DMS114 treated with DMSO at 0.1 percent for 48 hours (cell line): ENCODE results near the gene ZNF692.

Experiments
- DNase-seq: peaks from one replicate; lab custom pipeline; 2025; ENCODE audit not compliant: unreplicated experiment; lab: John Stamatoyannopoulos, UW

ZNF692 gene

GRCh38 chr1:248825573-248825908, 33.3 kb downstream of the ZNF692 start:
- no peak for DNase-seq

DNA sequence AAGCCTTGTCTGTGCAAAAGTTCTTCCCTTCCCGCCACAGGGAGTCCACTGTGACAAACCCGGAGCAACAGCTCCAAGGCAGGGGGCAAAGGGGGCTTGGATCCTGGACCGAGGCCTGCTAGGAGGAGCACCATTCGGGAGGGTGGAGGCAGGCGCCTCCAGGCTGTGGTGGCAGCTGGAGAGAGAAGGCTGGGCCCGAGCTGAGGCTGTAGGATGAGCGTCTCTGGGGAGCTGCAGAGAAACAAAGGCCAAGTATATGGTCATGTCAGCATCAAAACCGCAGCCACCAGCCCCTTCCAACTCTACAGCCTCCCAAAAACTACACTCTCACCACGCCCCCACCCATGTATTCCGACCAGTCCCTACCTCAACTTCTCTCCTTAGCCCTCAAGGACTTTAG, 33.7 kb downstream of the ZNF692 start:
- no peak for DNase-seq

- no peak for DNase-seq
These were observed 34.2 kb downstream of the ZNF692 start for GRCh38 chr1:248824701-248825100.

- DNase-seq = no peak
These were observed 34.6 kb downstream of the ZNF692 start for GRCh38 chr1:248824301-248824700.

DNA sequence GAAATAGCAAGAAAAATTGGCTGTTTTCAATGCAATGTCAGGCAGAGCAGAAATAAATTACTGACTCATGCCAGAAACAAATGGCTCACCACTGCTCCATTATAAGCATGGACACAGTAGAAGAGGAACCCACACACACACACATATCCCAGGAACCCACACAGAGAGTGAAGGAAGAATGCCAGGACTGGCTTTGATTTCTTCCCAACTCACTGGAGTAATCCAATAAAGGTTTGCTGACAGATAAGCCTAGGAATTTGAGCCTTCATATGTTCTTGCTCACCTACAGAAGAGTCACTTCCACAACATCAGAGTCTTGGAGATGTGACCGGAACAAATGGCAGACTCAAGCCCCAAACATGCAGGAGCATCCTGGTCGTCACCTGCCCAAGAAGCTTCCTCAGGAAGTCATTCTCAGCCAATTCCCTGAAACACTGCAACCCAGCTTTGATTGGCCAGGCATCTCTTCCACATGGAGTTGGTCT, 35.3 kb downstream of the ZNF692 start:
- DNase-seq = no peak

- DNase-seq = no peak
These were observed 36.5 kb downstream of the ZNF692 start for GRCh38 chr1:248822148-248823032.

DNA sequence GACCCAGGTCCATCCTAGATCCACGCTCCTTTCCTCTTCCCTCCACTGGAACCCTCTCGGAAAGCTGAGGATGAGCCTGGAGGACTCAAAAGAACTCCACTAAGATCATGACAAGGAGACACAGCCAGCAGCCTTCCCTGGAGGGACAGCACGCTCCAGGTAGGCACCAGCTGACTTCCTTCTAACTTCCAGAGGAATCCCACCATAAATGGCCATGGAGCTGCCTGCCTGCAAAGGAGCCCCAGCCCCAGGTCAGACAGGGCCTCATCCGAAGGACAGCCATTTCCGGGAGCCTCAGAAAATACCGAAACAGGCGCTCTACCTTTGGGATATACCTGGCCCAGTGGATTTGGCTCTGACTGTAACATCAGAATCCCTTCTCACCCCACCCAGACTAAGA, 37.2 kb downstream of the ZNF692 start:
- DNase-seq = no peak

- no peak for DNase-seq
These were observed 37.8 kb downstream of the ZNF692 start for GRCh38 chr1:248821101-248821500.

DNA sequence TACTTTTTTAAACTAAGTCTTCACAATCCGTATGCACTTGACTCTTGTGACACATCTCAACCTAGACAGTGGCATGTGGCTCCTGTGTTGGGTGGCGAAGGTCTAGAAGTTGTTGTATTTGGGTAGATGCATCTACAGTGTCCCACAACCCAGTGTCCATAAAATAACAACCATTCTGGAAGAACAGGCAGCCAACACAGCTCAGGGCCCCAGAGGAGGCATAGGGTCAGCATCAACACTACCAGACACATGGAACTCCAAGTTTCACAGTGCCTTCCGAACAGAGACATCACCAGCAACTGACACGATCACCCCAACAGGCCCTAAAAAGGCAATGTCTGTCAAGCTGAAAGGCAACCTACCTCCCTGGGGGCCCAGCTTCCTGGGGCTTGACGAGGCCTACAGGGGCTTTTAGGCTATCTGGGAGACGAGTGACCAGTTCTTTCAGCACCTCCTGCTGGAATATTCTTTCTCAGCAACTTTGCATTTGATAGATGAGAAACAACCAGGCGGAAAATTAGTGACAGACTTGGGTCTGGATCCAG, 38.8 kb downstream of the ZNF692 start:
- DNase-seq = no peak

GRCh38 chr1:248818505-248819374, 40.1 kb downstream of the ZNF692 start:
- no peak for DNase-seq

GRCh38 chr1:248817065-248817464, 41.8 kb downstream of the ZNF692 start:
- no peak for DNase-seq

DNA sequence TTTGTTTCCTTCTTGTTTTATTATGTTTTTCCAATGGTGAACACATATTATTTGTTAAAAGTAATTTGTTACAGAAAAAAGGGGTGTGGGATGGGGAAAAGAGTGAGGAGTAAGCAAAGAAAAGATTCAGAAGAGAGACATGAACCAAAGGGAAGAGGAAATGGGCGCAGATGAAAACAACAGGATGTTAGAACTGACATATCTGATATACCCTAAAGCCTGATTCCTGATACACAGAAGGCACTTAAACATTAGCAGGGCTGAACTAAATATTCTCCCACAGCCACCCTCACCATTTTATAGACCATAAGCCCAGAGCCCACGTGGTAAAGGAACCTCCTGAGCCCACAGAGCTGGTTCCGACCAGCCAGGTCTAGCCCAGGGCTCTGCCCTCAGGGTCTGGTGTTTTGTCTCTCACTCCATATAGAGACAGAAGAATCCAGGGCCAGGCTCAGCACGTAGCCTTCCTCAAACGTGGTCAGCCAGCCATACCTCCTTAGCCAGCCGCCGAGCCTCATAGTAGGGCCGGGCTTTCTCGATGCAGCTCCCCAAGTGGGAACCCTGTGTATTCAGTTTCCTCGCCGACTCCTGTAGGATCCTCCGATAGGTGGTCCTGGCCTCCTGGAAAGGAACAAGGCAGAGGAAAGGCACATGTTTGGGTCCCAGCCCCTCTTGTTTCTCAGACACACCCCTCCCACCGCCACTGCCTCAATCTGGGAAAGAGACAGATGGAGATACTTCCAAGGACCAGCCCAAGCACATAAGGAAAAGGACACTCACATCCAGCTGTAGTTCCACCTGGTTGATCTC, 42.6 kb downstream of the ZNF692 start:
- DNase-seq = no peak

- no peak for DNase-seq
These were observed 43.4 kb downstream of the ZNF692 start for GRCh38 chr1:248815407-248816034.

DNA sequence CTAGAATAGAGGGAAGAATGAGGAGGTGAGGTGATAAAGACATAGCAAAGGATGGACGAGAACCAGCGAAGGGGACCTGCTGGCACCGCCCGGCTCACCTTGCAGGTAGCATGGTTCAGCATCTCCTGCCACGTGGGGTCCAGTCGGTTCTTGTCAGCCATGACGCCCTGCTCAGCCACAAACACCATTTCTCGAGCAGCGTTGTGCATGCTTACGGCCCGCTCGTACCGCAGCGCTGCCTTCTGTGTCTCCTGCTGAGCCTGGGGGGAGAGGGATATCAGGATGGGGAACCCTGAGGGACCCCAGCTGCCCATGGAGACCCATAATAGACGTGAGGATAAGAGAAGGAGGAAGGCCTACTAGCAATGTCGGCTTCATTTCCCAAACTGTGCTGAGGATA, 44.5 kb downstream of the ZNF692 start:
- no peak for DNase-seq

DNA sequence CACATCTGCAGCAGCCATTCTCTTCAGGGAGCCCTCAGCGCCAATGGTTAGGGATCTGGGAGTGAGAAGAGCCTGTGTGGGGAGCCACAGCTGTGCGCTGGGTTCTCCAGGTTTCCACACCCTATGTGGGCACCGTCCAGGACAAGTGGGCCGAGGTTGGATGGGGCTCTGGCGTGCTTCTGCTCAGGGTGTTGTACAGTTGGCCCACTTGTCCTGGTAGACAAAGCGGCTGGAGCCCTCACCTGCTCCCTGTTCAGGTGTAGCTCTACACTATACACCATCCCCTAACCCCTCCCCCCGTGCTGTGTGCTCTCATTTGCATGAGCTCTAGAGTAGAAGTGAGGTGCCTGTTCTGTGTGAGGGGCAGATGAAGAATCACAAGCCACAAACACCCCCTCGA, 45.3 kb downstream of the ZNF692 start:
- DNase-seq = no peak

DNA sequence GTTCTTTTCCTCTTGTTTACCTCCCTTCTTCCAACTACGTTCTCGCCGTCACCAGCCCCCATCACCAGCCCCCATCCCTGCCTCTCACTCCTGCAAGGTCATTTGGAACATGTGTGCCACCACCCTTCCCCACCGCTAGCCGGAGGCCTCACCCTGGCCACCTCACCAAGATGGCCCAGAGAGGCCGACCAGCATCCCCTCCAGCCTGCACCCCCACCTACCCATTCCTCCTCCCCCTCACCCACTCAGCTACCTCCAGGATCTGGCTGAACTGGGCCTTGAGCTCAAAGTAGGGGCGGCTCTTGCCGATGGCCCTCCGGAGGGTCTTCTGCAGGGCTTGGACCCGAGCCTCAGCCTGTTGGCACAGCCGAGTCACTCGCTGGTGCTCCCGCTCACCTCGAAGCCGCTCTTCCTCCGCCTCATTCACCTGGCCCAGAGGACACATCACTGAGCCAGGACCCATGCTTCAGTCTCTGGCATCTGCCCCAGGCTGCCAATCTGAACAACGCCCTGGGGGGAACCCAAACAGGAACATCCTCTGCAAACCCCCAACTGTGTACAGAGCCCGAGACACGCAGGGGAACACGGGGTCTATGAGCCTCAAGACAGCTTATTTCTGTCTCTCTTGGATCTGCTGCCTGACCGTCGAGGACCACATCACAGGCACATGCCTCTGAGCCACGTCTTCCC, 46.0 kb downstream of the ZNF692 start:
- no peak for DNase-seq

GRCh38 chr1:248811514-248812490, 47.1 kb downstream of the ZNF692 start:
- no peak for DNase-seq

- no peak for DNase-seq
These were observed 48.0 kb downstream of the ZNF692 start for GRCh38 chr1:248810727-248811513.
